HCEC 1CT (cell line): ENCODE measurements around the gene HNRNPA2B1.

Experiments
- DNase-seq: peaks from one replicate; pipeline ENCODE4 v3.0.0-alpha.2; 2017

The HNRNPA2B1 gene

GRCh38 chr7:26141077-26141476 is 59.5 kb downstream of the HNRNPA2B1 start:
- no peak for DNase-seq

- DNase-seq = no peak
Observed at GRCh38 chr7:26140380-26140779, 60.2 kb downstream of the HNRNPA2B1 start.
